ENCODE results near the gene HIP1R.
"Not testable (repeated sequence)": the region's sequence is repeated elsewhere in the genome, so short reads cannot be mapped to it uniquely, and the experiment has no call there.

Gene HIP1R

GRCh38 chr12:122896662-122897061 is 61.4 kb downstream of the HIP1R start:
- CTCF ChIA-PET, result no interaction called here
- POLR2A ChIA-PET, result interaction anchor here (1.1 kb wide), 1 partner anchor 336 kb away, joined by 3 read pairs; the partner anchor contains the start of genes MPHOSPH9 and MTRFR
- TF ChIP-seq TARDBP (IDR thresholded peaks at IDR 0.05) (no peak), FOXM1 (IDR thresholded peaks at IDR 0.05; ENCODE audit: borderline replicate concordance) (no peak), FOXA1 (IDR thresholded peaks at IDR 0.05) (no peak), CTBP1 (IDR thresholded peaks at IDR 0.05; ENCODE audit: borderline replicate concordance) (no peak), LEF1 (IDR thresholded peaks at IDR 0.05; ENCODE audit: borderline replicate concordance) (no peak), ZNF384 (IDR thresholded peaks at IDR 0.05) (no peak), HDGF (IDR thresholded peaks at IDR 0.05; ENCODE audit: borderline replicate concordance) (no peak), L3MBTL2 (conservative IDR thresholded peaks at IDR 0.05) (no peak), ARNT (IDR thresholded peaks at IDR 0.05) (no peak), BHLHE40 (IDR thresholded peaks at IDR 0.05; ENCODE audit: borderline replicate concordance) (no peak), SP1 (IDR thresholded peaks at IDR 0.05) (no peak)
- TF ChIP-seq, protein P1, sequence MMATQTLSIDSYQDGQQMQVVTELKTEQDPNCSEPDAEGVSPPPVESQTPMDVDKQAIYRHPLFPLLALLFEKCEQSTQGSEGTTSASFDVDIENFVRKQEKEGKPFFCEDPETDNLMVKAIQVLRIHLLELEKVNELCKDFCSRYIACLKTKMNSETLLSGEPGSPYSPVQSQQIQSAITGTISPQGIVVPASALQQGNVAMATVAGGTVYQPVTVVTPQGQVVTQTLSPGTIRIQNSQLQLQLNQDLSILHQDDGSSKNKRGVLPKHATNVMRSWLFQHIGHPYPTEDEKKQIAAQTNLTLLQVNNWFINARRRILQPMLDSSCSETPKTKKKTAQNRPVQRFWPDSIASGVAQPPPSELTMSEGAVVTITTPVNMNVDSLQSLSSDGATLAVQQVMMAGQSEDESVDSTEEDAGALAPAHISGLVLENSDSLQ (IDR thresholded peaks at IDR 0.05), result no peak
- DNase-seq (ENCODE audit: extremely low spot score), result no peak

GRCh38 chr12:122899887-122900286 is 64.6 kb downstream of the HIP1R start:
- no peak for TF ChIP-seq SP1 (IDR thresholded peaks at IDR 0.05)
- no peak for TF ChIP-seq TARDBP (IDR thresholded peaks at IDR 0.05)
- no peak for TF ChIP-seq LEF1 (IDR thresholded peaks at IDR 0.05; ENCODE audit: borderline replicate concordance)
- no peak for TF ChIP-seq ELF4 (IDR thresholded peaks at IDR 0.05)
- TF ChIP-seq FOXA1 (IDR thresholded peaks at IDR 0.05), result no peak
- TF ChIP-seq FOXK2 (IDR thresholded peaks at IDR 0.05), result no peak
- TF ChIP-seq CTBP1 (IDR thresholded peaks at IDR 0.05; ENCODE audit: borderline replicate concordance), result no peak
- no peak for TF ChIP-seq NFRKB (IDR thresholded peaks at IDR 0.05)
- no peak for TF ChIP-seq ARNT (IDR thresholded peaks at IDR 0.05)
- TF ChIP-seq FOXM1 (IDR thresholded peaks at IDR 0.05; ENCODE audit: borderline replicate concordance), result no peak
- TF ChIP-seq ZNF384 (IDR thresholded peaks at IDR 0.05), result no peak
- no peak for TF ChIP-seq L3MBTL2 (conservative IDR thresholded peaks at IDR 0.05)
- no peak for TF ChIP-seq SUZ12 (IDR thresholded peaks at IDR 0.05)
- no peak for TF ChIP-seq BHLHE40 (IDR thresholded peaks at IDR 0.05; ENCODE audit: borderline replicate concordance)
- TF ChIP-seq, protein P1 (IDR thresholded peaks at IDR 0.05), result no peak
- no peak for DNase-seq (ENCODE audit: extremely low spot score)
- CTCF ChIA-PET, result interaction anchor here (0.6 to 1.0 kb wide), 2 partner anchors 11 to 303 kb away, joined by 3 read pairs; no protein-coding TSS in a partner anchor
- POLR2A ChIA-PET, result no interaction called here

- ChIA-PET CTCF (interaction anchor here (0.6 to 0.7 kb wide), 2 partner anchors 10 to 41 kb away, joined by 4 to 5 read pairs; no protein-coding TSS in a partner anchor), POLR2A (no interaction called here)
- no peak for DNase-seq (ENCODE audit: extremely low spot score)
- TF ChIP-seq, protein P1 (IDR thresholded peaks at IDR 0.05), result no peak
- TF ChIP-seq SP1 (IDR thresholded peaks at IDR 0.05) (no peak), NFRKB (IDR thresholded peaks at IDR 0.05) (no peak), LEF1 (IDR thresholded peaks at IDR 0.05; ENCODE audit: borderline replicate concordance) (no peak), ARNT (IDR thresholded peaks at IDR 0.05) (no peak), CTBP1 (IDR thresholded peaks at IDR 0.05; ENCODE audit: borderline replicate concordance) (no peak), BHLHE40 (IDR thresholded peaks at IDR 0.05; ENCODE audit: borderline replicate concordance) (no peak), FOXK2 (IDR thresholded peaks at IDR 0.05) (no peak), HDGF (IDR thresholded peaks at IDR 0.05; ENCODE audit: borderline replicate concordance) (no peak), L3MBTL2 (conservative IDR thresholded peaks at IDR 0.05) (no peak), ZNF384 (IDR thresholded peaks at IDR 0.05) (no peak), FOXM1 (IDR thresholded peaks at IDR 0.05; ENCODE audit: borderline replicate concordance) (no peak), FOXA1 (IDR thresholded peaks at IDR 0.05) (no peak), TARDBP (IDR thresholded peaks at IDR 0.05) (no peak), ELF4 (IDR thresholded peaks at IDR 0.05) (no peak), SUZ12 (IDR thresholded peaks at IDR 0.05) (no peak)
Measured at GRCh38 chr12:122902854-122903692, 67.8 kb downstream of the HIP1R start.

DNA sequence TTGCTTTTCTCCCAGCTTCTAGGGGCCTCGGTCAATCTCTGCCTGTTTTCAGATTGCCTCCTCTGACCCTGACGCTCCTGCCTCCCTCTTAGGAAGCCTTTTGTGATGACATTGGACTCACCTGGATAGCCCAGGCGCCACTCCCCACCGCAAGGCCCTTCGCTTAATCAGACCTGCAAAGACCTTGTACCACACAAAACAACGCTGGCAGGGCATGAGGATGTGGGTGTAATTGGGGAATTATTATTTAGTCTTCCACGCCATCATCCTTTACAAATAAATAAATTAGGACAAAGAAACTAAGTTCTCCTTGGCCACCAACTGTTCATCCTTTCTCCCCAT is 68.4 kb downstream of the HIP1R start:
- CTCF ChIA-PET, result interaction anchor here (0.6 to 0.7 kb wide), 2 partner anchors 9 to 42 kb away, joined by 4 to 5 read pairs; no protein-coding TSS in a partner anchor
- POLR2A ChIA-PET, result no interaction called here
- TF ChIP-seq L3MBTL2 (conservative IDR thresholded peaks at IDR 0.05), result no peak
- TF ChIP-seq SUZ12 (IDR thresholded peaks at IDR 0.05), result no peak
- TF ChIP-seq ZNF384 (IDR thresholded peaks at IDR 0.05), result no peak
- no peak for TF ChIP-seq LEF1 (IDR thresholded peaks at IDR 0.05; ENCODE audit: borderline replicate concordance)
- no peak for TF ChIP-seq SP1 (IDR thresholded peaks at IDR 0.05)
- TF ChIP-seq, protein P1 (IDR thresholded peaks at IDR 0.05), result no peak
- no peak for TF ChIP-seq ELF4 (IDR thresholded peaks at IDR 0.05)
- no peak for DNase-seq (ENCODE audit: extremely low spot score)

GRCh38 chr12:122905258-122905657 is 70.0 kb downstream of the HIP1R start:
- POLR2A ChIA-PET; CTCF ChIA-PET; DNase-seq (ENCODE audit: extremely low spot score): not testable (repeated sequence)
